Stimulated activated CD8-positive, alpha-beta memory T cell treated with anti-CD3 and anti-CD28 coated beads, Interleukin-12 subunit alpha, Interleukin-12 subunit beta, amount 100 ng/mL, for 1 hour (primary cell): ENCODE measurements around the gene HOXA5.

ENCODE experiments used
- DNase-seq: peaks from one replicate; pipeline ENCODE4 v3.0.0-alpha.2; 2020; ENCODE audit warnings: low read depth

Gene HOXA5

DNA sequence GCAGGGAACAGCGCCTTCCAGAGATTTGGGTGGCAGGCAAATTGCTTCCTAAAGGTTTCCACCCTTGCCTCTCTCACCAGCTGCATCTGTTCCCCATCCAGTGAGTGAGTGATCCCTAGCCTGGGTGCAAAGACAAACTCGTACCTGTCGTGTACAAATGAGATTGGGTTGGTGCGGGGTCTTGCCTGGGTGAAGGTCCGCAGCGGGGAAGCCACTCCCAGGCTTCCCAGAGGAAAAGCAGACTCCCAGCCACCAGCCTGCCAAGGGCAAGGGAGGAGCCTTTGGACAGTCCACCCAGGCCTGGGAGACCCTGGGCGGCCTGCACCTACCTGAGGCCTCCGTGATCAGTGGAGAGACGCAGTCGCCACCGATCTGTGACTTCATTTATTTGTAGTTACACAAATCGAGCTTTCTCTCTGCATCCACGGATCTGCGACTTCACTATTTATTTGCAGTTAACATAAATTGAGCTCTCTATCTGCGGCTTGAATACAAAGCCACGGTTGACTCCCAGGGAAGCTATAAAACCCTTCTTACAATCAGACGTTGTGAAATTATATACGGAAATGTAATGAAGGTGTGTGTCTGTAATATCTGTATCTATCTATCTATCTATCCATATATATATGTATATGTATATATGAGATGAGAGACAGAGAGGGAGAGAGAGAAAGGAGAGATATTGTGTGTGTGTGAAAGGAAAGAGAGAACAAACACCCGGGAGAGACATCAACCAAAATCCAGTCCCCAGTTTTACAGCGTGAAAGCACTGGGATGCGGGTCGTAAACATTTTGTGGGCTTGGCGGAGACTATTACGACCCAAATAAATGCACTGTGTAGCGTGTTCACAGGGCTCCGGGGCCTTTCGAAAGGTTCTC, 16.0 kb upstream of the HOXA5 start:
- no peak for DNase-seq

DNA sequence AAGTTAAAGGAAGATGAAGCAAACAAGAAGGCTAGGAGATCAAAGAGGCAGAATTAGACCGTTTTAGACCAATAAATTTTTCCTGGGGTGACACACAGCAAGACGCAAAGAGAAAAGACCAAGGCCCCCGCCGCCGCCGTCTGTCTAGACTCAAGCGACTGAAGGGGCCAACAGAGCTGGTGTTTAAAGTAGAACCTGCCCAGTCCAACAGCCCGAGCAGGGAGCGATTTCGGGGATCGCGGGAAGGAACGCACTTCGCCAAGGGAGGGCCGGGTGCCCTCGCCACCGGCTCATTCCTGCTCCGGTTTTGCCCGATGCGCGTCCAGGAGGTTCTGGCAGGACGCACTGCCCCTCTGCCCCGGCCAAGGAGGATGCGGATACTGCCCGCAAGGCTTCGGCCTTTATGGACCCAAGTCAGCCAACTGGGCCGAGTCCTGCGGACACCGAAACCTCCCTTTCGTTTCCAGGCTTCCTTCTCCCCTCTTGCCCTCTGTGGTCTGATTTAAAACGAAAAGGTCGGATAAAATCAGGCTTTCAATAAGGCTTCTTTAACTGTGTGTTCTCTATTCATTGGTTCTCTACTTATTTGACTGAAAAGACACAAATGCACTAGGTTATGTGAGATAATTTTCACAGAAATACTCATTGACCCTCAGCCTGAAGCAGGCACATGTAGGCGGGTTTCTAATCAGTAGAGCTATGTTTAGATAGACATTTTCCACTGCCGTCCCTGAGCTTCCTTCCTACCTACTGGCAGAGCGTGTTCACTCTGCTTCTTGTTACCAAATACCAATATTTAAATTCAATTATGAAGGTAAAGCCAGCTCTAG, 15.2 kb upstream of the HOXA5 start:
- no peak for DNase-seq

DNA sequence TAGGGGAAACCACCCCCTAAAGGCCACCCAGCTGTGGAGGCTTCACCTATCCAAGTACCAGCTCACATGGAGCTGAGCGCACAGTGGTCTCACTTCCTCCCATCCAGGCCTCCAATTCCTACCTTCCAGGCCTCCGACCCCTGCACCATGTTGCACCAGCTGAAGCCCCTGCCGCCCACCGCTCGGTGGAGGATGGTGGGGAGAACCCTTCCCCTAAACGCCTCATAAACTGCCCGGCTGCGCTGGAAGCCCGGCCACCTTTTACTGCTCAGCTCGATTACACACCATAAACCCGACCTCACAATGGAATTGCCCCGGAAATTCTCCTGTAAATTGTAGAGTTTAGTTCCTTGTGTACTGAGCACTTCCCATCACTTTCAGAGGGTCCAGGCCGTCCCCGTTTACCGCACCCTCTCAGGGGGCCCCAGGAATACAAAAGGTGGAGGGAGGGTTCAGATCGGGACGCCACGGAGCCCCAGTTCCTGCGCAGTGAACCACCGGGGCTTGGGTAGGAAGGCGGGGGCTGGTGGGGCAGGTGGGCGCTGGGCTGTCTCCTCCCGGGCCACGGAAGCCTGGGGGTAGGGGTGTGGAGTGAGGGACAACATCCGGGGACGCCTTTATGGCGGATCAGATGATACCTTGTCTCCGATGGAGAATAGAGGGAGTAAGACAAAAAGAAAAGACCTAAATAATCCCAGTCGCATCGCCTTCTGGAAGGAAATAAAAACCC, 14.4 kb upstream of the HOXA5 start:
- DNase-seq, result no peak

DNA sequence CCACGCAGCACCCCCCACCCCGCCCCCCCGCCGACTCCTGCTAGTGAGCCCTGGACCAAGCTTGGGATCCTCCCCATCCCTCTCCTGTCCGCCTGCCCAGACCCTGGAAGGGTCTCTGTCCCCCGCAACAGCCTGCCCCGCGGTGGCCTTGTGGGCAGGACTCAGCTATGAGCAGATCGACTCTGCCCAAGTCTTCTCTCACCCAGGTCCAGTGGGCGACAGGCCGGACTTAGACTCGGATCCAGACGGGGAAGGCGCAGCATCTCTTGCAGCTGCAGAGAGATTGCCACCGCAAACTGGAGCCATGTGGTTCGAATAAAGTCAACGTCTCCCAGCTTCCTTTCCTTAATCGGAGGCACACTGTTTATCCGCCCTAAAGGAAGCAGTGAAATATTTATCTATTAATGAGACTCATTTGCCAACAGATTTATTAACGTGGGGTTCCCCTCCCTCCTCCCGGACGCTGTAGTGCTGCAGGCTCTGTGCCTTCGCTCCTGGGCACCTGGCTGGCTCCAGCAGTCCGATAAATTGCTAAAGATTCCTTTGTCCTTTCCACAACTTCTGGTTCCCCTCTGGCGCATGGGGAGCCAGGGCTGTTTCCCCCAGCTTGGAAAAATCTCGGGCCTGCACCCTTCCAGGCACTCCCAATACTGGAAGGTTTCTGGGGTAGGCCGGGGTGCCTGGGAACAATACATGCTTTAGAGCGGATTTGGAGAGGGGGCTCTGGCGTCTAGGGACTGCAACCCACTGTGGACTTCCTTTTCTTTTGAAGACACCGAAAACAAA, 13.6 kb upstream of the HOXA5 start:
- no peak for DNase-seq

DNA sequence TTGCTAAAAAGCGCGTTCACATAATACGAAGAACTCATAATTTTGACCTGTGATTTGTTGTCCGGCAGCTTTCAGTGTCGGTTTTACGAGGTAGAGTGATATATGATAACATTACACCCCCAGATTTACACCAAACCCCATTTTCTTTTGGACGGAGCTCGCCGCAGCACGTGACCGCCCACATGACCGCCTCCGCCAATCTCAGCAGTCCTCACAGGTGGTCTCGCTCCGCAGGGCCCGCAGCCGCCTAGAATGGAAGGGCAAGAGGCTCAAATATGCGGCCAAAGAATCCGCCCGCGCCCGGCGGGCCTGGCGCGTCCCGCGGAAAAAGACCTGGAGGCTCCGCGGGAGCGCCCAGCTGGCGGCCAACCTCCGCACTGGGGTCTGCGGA, 13.0 kb upstream of the HOXA5 start, which contains the start of gene HOXA7:
HOXA7 (minus strand) TSS at position 168 of the 391 bp plus-strand sequence; CDS start at position 38, 130 bp downstream.
- DNase-seq, result no peak

DNA sequence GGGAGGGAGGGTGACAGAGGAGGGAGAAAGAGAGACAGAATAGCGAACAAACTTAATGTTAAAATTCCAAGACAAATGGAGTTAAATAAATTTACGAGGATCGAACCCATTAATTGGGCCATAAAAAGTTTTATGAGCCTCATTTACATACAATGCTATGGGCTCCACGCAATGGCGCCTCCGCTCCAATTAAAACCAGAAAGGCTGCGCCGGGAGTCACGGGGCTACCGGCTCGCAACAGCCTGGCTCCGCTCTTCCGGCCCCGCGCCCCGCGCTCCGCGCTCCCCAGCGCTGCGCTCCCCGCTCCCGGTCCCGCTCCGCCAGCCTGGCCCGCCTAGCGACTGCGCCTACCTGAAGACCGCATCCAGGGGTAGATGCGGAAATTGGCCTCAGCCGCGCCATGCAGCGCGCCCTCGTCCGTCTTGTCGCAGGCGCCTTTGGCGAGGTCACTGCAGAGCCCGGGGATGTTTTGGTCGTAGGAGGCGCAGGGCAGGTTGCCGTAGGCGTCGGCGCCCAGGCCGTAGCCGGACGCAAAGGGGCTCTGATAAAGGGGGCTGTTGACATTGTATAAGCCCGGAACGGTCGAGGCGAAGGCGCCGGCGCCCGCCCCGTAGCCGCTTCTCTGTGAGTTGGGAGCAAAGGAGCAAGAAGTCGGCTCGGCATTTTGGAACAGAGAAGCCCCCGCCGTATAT, 12.5 kb upstream of the HOXA5 start:
- no peak for DNase-seq

DNA sequence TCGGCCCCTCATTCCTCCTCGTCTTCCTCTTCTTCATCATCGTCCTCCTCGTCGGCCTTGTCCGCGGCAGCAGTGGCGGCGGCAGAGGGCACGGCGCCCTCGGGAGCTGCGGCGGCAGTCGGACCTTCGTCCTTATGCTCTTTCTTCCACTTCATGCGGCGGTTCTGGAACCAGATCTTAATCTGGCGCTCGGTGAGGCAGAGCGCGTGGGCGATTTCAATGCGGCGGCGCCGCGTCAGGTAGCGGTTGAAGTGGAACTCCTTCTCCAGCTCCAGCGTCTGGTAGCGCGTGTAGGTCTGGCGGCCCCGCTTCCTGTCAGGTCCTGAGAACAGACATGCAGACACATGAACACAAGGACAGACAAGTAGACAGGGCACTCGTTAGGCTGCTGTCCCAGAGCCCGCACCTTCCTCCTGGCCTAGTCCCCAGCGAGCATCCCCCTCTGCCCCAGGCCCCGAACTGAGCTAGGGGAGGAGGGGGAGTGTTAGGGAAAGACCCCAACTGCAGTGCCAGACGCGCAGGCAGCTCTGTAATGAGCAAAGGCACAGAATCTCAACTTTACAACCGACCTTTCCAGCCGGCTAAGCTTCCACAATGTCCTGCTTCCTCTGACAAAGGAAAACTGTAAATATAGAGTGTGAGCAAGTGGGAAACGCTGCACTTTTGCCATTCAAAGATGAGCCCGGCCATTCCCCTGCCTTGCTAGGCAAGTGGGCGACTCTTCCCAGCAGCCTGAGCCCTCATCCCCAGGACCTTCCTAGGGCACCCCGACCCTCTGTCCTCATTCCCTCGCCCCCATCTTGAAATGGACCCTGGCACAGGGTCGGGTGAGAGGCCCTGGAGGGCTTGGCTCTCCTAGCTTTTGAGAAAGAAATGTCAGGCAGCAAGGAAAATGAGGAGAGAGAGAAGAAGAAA, 11.7 kb upstream of the HOXA5 start:
- DNase-seq, result no peak

DNA sequence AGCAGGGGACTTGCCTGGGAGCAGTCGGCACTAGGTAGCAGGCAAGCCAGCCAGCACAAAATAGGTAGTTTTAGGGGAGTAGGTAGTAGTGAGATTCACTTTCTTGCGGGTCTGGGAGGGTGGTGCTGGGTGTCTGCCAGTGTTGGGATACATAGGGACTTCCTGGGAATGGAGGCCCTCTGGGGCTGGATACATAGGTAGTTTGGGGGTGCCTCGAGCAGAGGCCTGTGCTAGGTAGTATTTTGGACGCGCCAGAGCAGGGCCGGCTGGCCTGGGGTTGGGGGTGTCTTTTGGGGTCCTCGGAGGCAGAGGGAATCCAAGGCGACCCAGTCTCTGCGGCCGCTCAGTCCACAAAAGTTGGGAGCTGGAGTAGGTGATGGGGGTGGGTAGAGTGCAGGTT, 10.9 kb upstream of the HOXA5 start:
- DNase-seq, result no peak

DNA sequence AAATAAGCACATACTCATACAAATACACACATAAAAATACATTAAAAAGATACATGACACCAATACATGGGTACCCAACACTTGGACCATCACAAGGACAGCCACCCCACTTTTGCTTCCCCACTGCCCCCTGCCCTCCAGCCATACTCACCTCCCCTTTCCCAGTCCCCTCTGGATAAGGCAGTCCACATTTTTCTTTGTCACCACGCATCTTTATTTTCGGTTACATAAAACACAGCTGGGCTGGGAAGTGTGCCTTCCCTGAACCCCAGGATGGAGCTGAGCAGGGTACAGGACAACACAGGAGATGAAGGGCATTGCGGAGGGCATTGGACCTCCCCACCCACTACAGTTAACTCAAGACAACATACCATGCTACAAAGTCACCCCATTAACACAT, 10.0 kb upstream of the HOXA5 start:
- DNase-seq, result no peak

DNA sequence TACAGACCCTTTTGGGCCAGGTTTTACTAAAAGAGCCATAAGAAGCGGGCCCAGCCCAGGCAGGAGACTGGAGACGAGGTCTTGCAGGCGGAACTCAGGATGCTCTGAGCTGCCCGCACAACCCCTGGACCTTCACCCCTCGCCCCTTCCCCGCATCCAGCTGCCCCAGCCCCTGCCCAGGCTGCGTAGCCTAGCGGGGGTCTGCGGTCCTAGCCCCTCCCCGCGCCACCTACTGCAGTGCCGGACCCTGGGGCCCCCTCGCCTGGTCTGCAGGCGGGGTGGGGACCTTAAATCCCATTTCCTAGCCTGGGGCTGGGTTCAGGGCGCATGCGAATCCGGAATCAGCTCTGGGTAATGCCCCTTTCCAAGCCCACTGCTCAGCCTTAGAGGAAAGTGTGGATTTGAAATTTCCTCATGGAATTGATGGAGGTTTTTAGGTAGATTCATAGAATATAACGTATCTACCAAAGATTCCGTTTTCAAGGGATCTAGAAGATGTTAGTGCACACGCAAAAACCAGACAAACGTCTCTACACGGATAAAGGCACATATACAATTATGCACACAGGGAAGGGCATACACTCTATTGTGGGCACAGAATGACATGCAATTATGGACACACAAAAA, 9.4 kb upstream of the HOXA5 start:
- no peak for DNase-seq

DNA sequence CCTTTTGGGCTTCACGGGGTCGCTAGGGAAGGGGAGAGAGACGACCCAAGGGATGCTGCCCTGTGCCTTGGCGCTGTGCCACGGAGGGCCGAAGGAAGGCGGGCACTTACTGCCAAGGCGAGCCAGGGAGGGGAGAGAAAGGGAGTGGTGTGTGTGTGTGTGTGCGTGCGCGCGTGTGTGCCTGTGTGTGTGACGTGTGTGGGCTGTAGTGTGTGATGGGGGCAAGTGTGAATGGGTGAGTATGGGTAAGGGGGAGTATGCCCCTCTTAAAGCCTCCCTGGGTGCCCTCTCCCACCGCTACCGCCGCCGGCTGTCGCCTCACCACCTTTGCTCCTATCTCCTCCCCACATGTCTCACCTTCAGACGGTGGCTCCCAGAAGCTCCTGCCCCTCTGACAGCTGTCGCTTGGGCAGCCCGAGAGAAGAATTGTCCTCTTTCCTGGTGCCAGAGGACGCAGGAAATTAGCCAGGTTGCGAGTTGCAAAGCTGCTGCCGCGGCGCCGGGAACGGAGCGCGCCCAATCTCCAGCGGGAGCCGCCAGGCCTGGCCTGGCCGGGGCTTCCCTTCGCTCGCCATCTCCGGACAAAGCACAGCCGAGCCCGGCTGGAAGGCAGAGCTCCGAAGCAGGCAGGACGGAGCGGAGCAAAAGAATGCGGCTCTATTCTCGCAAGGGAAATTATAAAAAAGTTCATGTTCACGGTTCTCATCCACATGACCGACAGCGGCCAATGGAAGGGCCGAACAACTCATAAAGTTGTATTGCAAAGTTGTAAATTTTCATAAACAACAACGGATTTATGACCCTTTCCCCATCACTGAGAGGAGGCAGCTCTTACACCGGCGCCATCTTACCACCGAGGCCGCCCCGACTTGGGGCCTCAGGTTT, 8.7 kb upstream of the HOXA5 start, which contains the start of gene HOXA3:
HOXA3 (minus strand) TSS at position 653 of the 885 bp plus-strand sequence. CDS start 41,943 bp downstream, outside the sequence.
- DNase-seq, result no peak

DNA sequence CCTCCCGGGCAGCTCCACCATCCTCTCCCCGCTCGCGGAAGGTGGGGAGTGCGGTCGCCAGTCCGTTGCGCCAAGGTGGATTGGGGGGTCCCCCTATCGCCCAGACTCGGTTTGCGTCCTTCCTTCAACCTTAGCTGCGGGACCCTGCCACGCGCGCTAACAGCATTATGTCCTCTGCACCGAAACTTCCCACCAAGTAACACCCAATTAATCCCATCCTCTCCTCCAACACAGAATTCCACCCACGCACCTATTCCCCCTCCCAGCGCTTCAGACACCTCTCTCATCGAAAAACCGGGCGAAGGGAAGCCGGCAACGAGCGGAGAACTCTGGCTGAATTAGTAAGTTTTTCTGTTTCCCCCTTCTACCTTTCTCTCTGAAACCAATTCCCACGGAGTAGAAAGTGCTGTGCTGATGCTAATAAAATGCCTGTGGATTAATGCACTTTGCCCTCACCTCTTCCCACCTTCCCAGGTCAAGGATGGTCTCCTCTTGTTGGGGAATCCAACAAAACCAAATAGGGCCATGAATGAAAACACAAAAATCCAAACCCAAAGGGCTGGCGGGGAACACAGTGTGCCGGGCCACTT, 8.0 kb upstream of the HOXA5 start:
- no peak for DNase-seq

DNA sequence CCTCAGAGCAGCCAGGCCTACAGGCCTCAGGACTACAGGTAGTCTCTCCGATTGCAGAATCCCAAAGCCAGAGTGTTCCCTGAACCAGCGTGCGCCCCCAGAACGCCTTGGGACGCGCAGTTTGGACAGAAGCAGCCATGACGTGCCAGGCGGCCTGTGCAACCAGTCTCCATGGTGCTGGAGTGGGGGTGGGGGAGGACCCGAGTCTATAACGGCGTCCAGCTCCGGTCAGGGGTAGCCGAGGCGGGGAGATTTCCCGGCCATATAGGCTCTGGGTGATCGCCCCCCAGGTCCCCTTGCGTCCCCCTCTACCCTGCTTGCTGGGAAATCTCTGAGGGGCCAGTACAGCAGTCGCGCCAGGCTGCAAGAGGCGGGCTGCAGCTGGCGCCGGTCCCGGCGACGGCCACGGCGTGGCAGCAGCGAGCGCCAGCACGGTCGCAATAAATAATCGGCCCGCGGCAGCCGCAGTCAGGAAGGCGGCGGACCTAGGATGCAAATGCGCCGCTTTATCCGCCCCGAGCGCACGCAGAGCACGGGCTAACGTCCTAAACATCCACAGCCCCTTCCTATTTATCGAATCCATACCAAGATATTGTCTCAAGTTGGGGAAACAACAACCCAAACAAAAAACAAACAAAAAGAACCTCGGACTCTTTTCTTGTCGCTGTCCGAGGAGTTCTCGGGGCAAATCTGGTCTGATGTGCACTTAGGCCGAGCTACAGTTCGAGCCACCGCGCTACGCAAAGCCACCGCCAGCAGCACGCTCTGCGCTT, 7.3 kb upstream of the HOXA5 start:
- peak; percentile 36 for DNase-seq

DNA sequence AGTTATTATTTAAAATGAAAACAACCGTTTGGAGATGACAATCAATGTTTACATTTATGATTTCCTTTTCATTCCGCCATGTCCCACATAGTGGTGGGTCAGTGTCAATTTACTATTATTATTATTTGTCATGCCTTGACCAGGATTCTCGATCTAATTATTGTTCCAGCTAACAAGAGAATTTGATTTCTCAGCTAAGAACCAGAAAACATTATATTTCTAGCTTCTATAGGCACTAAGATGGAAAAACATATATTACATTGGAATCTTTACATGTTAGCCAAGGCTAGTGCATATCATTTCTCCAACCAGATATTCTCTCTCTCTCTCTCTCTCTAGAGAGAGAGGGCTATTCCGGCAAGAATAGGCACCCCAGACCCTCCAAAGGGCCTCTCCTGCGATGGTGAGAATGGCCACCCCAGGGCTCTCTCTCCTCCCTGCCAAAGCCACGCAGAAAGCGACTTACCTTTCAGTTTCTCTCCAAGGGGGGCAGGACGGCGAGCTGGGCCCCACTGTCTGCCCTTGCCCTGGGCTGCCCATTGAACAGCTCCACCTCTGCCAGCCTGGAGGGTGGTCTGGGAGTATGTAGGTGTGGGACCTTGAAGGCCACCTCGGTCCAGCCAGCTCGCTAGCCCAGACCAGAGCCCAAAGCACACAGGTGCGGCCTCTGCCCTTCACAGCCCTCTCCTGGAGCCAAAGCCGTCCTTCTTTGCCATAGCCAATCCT, 6.5 kb upstream of the HOXA5 start:
- DNase-seq, result no peak

DNA sequence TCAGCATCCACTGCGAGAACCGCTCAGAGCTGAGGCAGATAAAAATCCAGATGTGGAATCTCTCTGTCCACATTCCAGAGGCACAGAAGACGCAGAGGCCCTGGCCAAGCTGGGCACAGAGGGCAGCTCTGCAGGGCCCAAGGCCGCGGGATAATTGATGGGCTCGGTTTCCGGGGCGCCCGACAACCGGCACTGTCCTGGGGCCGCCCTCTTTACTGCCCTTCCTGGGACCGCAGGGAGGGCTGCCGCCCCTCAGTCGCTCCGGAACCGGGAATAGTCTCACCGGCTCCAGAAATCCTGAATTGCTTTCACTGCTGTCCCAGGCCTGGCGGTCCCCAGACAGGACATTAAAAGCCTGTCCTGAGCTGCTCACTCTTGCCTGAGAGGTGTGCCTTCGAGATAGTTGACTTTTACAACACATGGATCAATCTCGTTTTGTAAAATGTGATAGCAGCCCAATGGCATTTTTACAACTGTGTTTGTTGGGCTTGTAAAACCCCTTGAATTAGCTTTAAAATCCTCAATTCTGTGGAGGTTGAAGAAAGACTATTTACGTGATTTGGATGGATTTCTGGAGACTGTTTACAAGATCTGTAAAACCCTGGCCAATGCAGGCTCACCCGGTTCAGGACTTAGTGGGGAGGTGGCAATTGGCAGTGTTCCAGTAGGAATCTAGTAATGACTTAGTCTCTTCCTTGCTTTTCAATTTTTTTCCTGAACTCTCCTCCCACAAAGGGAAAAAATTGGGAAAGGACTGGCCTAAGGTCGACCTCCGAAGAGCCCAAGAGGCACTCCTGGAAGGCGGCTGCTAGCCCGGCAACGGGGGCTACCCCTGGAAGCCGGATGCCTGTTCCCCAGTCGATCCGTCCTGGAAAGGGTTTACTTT, 5.5 kb upstream of the HOXA5 start:
- no peak for DNase-seq
